SK-N-SH (cell line): Measurements from ENCODE around the gene RANBP10. TPM values are rescaled to one million over a fixed set of nuclear protein-coding genes. Genes with fewer than 3 reads are reported as not detected.

Experiments
- CTCF ChIA-PET: fragments of 300-600, 350-600 bp; formaldehyde crosslinking; extraction: SDS; loops from one replicate; lab custom pipeline; 2021; lab: Yijun Ruan, JAX
- POLR2A ChIA-PET: fragments of 350-600 bp; sonication (Branson Sonifier 250); formaldehyde crosslinking; extraction: SDS; loops from one replicate; lab custom pipeline; 2020; ENCODE audit warnings: antibody characterized with exemption, inconsistent platforms; lab: Yijun Ruan, JAX
- DNase-seq: peaks from one replicate; pipeline ENCODE4 v3.0.0; 2012
- H2AFZ ChIP-seq: fragments of 200-600 bp; sonication (generic); 2 replicates; pipeline ENCODE4 v1.8.1; 2016; ENCODE audit warnings: antibody characterized with exemption, mild to moderate bottlenecking, low read depth
- H3F3A ChIP-seq: fragments of 200-600 bp; sonication (generic); replicated peaks from 2 replicates; pipeline ENCODE3; 2016; ENCODE audit warnings: antibody characterized with exemption, mild to moderate bottlenecking; ENCODE audit not compliant: insufficient read depth
- H3K27ac ChIP-seq, 2 experiments: fragments of 200-500 bp in 1 of 2; fragments of 200-600 bp in 1 of 2; sonication (Bioruptor generic) in 1 of 2; sonication (generic), shearing (Covaris generic) in 1 of 2; 2 replicates each; pipeline versions ENCODE4 v1.5.1 to v1.6.1; 2014 to 2016; ENCODE audit warnings: low read depth in 2 of 2, inconsistent platforms in 1 of 2, low read length in 1 of 2, mild to moderate bottlenecking in 1 of 2, mixed read lengths in 1 of 2
- H3K27me3 ChIP-seq: fragments of 200-600 bp; sonication (generic), shearing (Covaris generic); 2 replicates; pipeline ENCODE4 v1.6.1; 2016; ENCODE audit warnings: mixed run types; ENCODE audit not compliant: insufficient read depth
- H3K36me3 ChIP-seq, 2 experiments: fragments of 200-500 bp in 1 of 2; fragments of 200-600 bp in 1 of 2; sonication (Bioruptor generic) in 1 of 2; sonication (generic) in 1 of 2; replicated peaks in 1 of 2; 2 replicates each; pipeline versions ENCODE3 to v1.5.1; 2014 to 2016; ENCODE audit warnings: low read length in 1 of 2, mild to moderate bottlenecking in 1 of 2; ENCODE audit not compliant: insufficient read depth in 2 of 2, control insufficient read depth in 1 of 2
- H3K4me1 ChIP-seq, 2 experiments: fragments of 200-500 bp in 1 of 2; fragments of 200-600 bp in 1 of 2; sonication (Bioruptor generic) in 1 of 2; sonication (generic), shearing (Covaris generic) in 1 of 2; 2 replicates each; pipeline versions ENCODE4 v1.5.1 to v1.6.1; 2014 to 2016; ENCODE audit warnings: low read depth in 1 of 2, low read length in 1 of 2, mixed run types in 1 of 2; ENCODE audit not compliant: insufficient read depth in 2 of 2, control insufficient read depth in 1 of 2
- H3K4me2 ChIP-seq: fragments of 200-600 bp; sonication (generic), shearing (Covaris generic); 2 replicates; pipeline ENCODE4 v1.6.1; 2017; ENCODE audit warnings: mixed run types
- H3K4me3 ChIP-seq, 2 experiments: fragments of 200-500 bp in 1 of 2; fragments of 200-600 bp in 1 of 2; sonication (Bioruptor generic) in 1 of 2; sonication (generic), shearing (Covaris generic) in 1 of 2; 2 replicates each; pipeline versions ENCODE4 v1.5.1 to v1.8.1; 2014 to 2016; ENCODE audit warnings: low read depth in 2 of 2, inconsistent platforms in 1 of 2, low read length in 1 of 2, mild to moderate bottlenecking in 1 of 2, mixed read lengths in 1 of 2, moderate library complexity in 1 of 2
- H3K79me2 ChIP-seq: fragments of 200-600 bp; sonication (generic); 2 replicates; pipeline ENCODE4 v1.8.1; 2017; ENCODE audit warnings: mild to moderate bottlenecking; ENCODE audit not compliant: insufficient read depth
- H3K9ac ChIP-seq: fragments of 200-600 bp; sonication (generic); 2 replicates; pipeline ENCODE4 v1.6.1; 2017; ENCODE audit warnings: mixed run types
- H3K9me2 ChIP-seq: fragments of 200-600 bp; sonication (generic); 2 replicates; pipeline ENCODE4 v1.6.1; 2017; ENCODE audit warnings: mixed run types
- H3K9me3 ChIP-seq: fragments of 200-600 bp; sonication (generic); 2 replicates; pipeline ENCODE4 v1.6.1; 2017; ENCODE audit warnings: mixed run types, mild to moderate bottlenecking, moderate library complexity
- H4K20me1 ChIP-seq: fragments of 200-600 bp; sonication (generic); 2 replicates; pipeline ENCODE4 v1.6.1; 2017; ENCODE audit warnings: mild to moderate bottlenecking, mixed run types; ENCODE audit not compliant: insufficient read depth
- MEF2A ChIP-seq: IDR thresholded peaks from 2 replicates; pipeline ENCODE4 v1.4.0; 2012; ENCODE audit warnings: low read depth, borderline replicate concordance
- MXI1 ChIP-seq: IDR thresholded peaks from 2 replicates; pipeline ENCODE4 v1.6.1; 2012; ENCODE audit warnings: mild to moderate bottlenecking, low read depth, low read length, improper control_type of control experiment
- NFIC ChIP-seq: IDR thresholded peaks from 2 replicates; pipeline ENCODE4 v1.4.0; 2012; ENCODE audit warnings: borderline replicate concordance
- RXRA ChIP-seq: IDR thresholded peaks from 2 replicates; pipeline ENCODE4 v1.4.0; 2012; ENCODE audit warnings: low read depth, mild to moderate bottlenecking, borderline replicate concordance
- SMC3 ChIP-seq: IDR thresholded peaks from 2 replicates; pipeline ENCODE4 v1.6.1; 2012; ENCODE audit warnings: low read depth, low read length, improper control_type of control experiment
- YY1 ChIP-seq: IDR thresholded peaks from 2 replicates; pipeline ENCODE4 v1.4.0; 2012; ENCODE audit warnings: low read depth, mild to moderate bottlenecking
- WGBS: methylation state at CpG from one replicate; pipeline ENCODE4 v1.1.6; 2017; ENCODE audit warnings: low lambda C conversion rate; 5-methylcytosine and 5-hydroxymethylcytosine counted together
- polyA plus RNA-seq, 3 experiments: library from polyadenylated mRNA; depleted of rRNA; stranded (reverse); fragments of >200 nt; gene quantifications; 2 replicates each; pipeline ENCODE4 v1.2.3, GENCODE V29; 2012
- TF ChIP-seq, protein P1 (sequence below): fragments of 150-350 bp; IDR thresholded peaks from 2 replicates; pipeline ENCODE4 v1.6.1; 2016; ENCODE audit warnings: mild to moderate bottlenecking, low read depth, low read length
- TF ChIP-seq, protein P2 (sequence below): IDR thresholded peaks from 2 replicates; pipeline ENCODE4 v1.4.0; 2012; ENCODE audit warnings: low read depth, borderline replicate concordance
- TF ChIP-seq, protein P3 (sequence below): IDR thresholded peaks from 2 replicates; pipeline ENCODE4 v1.4.0; 2012; ENCODE audit warnings: low read depth
- TF ChIP-seq, protein P4 (sequence below): fragments of 150-350 bp; IDR thresholded peaks from 2 replicates; pipeline ENCODE4 v1.6.1; 2017; ENCODE audit warnings: antibody characterized with exemption, low read length, low read depth, borderline replicate concordance
- TF ChIP-seq, protein P5 (sequence below): IDR thresholded peaks from 2 replicates; pipeline ENCODE4 v1.4.0; 2012; ENCODE audit warnings: low read depth, borderline replicate concordance

Gene RANBP10
- polyA plus RNA-seq, 1 of the 3 experiments (the other 2 are of a cell fraction): 12.1 TPM

DNA sequence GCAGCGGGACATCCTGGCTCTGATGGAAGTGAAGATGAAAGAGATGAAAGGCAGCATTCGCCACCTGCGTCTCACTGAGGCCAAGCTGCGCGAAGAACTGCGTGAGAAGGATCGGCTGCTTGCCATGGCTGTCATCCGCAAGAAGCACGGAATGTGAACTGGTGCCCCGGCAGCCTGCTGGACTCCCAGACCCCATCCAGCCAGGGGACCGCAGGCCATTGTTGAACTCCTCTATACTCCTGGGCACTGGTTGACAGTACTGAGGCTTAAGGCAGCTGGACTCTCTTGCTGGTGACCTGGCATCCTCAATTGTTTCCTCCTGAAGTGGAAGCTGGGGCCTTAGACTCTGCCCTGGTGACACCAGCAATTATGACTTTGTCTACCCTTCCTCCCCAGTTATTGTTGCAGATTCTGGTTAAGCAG lies 37.0 kb upstream of the RANBP10 start:
- 39% methylated on average over 9 of the region's 11 CpGs for WGBS
- H4K20me1 ChIP-seq: peaks cover 7% of the 10 kb centered on the region
- H3K4me1 ChIP-seq: peaks cover 32 to 42% of the 10 kb centered on the region in 2 experiments
- no peak overlapping the region for H2AFZ ChIP-seq
- ChIA-PET CTCF (interaction anchor here (1.0 to 6.3 kb wide), 5 partner anchors 9 to 40 kb away, joined by 3 to 66 read pairs (median 4); no protein-coding TSS in a partner anchor), POLR2A (no interaction called here)
- peak overlapping the region; percentile 77 to 97 for H3K4me3 ChIP-seq
- H3K9me2 ChIP-seq: no peaks in the 10 kb centered on the region
- TF ChIP-seq, protein P1, sequence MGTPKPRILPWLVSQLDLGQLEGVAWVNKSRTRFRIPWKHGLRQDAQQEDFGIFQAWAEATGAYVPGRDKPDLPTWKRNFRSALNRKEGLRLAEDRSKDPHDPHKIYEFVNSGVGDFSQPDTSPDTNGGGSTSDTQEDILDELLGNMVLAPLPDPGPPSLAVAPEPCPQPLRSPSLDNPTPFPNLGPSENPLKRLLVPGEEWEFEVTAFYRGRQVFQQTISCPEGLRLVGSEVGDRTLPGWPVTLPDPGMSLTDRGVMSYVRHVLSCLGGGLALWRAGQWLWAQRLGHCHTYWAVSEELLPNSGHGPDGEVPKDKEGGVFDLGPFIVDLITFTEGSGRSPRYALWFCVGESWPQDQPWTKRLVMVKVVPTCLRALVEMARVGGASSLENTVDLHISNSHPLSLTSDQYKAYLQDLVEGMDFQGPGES: no peak
- no peak for TF ChIP-seq MEF2A
- TF ChIP-seq NFIC: no peak
- TF ChIP-seq, protein P2, sequence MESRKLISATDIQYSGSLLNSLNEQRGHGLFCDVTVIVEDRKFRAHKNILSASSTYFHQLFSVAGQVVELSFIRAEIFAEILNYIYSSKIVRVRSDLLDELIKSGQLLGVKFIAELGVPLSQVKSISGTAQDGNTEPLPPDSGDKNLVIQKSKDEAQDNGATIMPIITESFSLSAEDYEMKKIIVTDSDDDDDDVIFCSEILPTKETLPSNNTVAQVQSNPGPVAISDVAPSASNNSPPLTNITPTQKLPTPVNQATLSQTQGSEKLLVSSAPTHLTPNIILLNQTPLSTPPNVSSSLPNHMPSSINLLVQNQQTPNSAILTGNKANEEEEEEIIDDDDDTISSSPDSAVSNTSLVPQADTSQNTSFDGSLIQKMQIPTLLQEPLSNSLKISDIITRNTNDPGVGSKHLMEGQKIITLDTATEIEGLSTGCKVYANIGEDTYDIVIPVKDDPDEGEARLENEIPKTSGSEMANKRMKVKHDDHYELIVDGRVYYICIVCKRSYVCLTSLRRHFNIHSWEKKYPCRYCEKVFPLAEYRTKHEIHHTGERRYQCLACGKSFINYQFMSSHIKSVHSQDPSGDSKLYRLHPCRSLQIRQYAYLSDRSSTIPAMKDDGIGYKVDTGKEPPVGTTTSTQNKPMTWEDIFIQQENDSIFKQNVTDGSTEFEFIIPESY: no peak
- TF ChIP-seq, protein P3, sequence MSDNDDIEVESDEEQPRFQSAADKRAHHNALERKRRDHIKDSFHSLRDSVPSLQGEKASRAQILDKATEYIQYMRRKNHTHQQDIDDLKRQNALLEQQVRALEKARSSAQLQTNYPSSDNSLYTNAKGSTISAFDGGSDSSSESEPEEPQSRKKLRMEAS: no peak
- TF ChIP-seq YY1: no peak
- TF ChIP-seq, protein P4, sequence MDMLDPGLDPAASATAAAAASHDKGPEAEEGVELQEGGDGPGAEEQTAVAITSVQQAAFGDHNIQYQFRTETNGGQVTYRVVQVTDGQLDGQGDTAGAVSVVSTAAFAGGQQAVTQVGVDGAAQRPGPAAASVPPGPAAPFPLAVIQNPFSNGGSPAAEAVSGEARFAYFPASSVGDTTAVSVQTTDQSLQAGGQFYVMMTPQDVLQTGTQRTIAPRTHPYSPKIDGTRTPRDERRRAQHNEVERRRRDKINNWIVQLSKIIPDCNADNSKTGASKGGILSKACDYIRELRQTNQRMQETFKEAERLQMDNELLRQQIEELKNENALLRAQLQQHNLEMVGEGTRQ: no peak
- no peak for TF ChIP-seq RXRA
- TF ChIP-seq, protein P5, sequence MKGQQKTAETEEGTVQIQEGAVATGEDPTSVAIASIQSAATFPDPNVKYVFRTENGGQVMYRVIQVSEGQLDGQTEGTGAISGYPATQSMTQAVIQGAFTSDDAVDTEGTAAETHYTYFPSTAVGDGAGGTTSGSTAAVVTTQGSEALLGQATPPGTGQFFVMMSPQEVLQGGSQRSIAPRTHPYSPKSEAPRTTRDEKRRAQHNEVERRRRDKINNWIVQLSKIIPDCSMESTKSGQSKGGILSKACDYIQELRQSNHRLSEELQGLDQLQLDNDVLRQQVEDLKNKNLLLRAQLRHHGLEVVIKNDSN: no peak
- TF ChIP-seq MXI1: no peak; the same call in none of the 2 replicates
- no peak for TF ChIP-seq SMC3
- H3K27ac ChIP-seq: peak overlapping the region; percentile 98 to 99; a peak in 3 of 4 replicates
- H3K9ac ChIP-seq: peak overlapping the region; percentile 93
- H3K27me3 ChIP-seq: no peaks in the 10 kb centered on the region
- peaks cover 50% of the 10 kb centered on the region for H3K79me2 ChIP-seq
- H3K36me3 ChIP-seq: peaks cover 0 to 5% of the 10 kb centered on the region in 2 experiments
- no peaks in the 10 kb centered on the region for H3K9me3 ChIP-seq
- DNase-seq: no peak
- peak overlapping the region; percentile 91 for H3K4me2 ChIP-seq
- peaks cover 28% of the 10 kb centered on the region for H3F3A ChIP-seq
